Upper lobe of right lung (tissue), 1 donor: ENCODE results near the gene SLC36A1. TPM values are rescaled to one million over a fixed set of nuclear protein-coding genes. Genes with fewer than 3 reads are reported as not detected.
"Not testable (repeated sequence)": the region's sequence is repeated elsewhere in the genome, so short reads cannot be mapped to it uniquely, and the experiment has no call there.

Experiments used
- ATAC-seq: fragments of 200-7000 bp; cut with Tn5 transposase; one replicate; pipeline ENCODE4 v1.9.1; 2020; ENCODE audit warnings: mild to moderate bottlenecking, moderate library complexity
- DNase-seq: peaks from one replicate; pipeline ENCODE4 v3.0.0-alpha.2; 2020
- H3K27ac ChIP-seq: fragments of 200-600 bp; one replicate; pipeline ENCODE4 v1.8.0; 2022
- H3K27me3 ChIP-seq: fragments of 200-600 bp; one replicate; pipeline ENCODE4 v1.8.0; 2022; ENCODE audit warnings: mild to moderate bottlenecking
- H3K36me3 ChIP-seq: fragments of 200-600 bp; one replicate; pipeline ENCODE4 v1.8.0; 2022
- H3K4me1 ChIP-seq: fragments of 200-600 bp; one replicate; pipeline ENCODE4 v1.8.0; 2022
- H3K4me3 ChIP-seq: fragments of 200-600 bp; one replicate; pipeline ENCODE4 v1.8.0; 2022; ENCODE audit warnings: mild to moderate bottlenecking
- H3K9me3 ChIP-seq: fragments of 200-600 bp; one replicate; pipeline ENCODE4 v1.8.0; 2022
- CTCF ChIP-seq: fragments of 200-600 bp; IDR thresholded peaks from one replicate; pipeline ENCODE4 v1.8.0; 2022; ENCODE audit warnings: antibody characterized with exemption
- intact Hi-C: fragments of 100-400 bp; cut with DNase I; formaldehyde crosslinking; loops from one replicate; pipeline ENCODE4 v1.11.0; 2022
- total RNA-seq: library from RNA; stranded (reverse); fragmentation: NEBNext Ultra II Directional; extraction: Animal tissue kit (Norgen Biotek cat#: 25700); gene quantifications from one replicate; pipeline ENCODE4 v1.2.1, GENCODE V29; 2021
- donor health status: DM: no; HTN: yes; CAD: no; lungs with severe emphysema.

SLC36A1 gene
- total RNA-seq, 1 donor from 2014 or later, result 9.6 TPM

GRCh38 chr5:151414536-151414935 is 32.9 kb upstream of the SLC36A1 start:
- Histone ChIP-seq H3K4me3 (no peak overlapping the region), H3K27me3 (peaks cover 11% of the 10 kb centered on the region), H3K4me1 (no peaks in the 10 kb centered on the region), H3K36me3 (no peaks in the 10 kb centered on the region), H3K27ac (no peak overlapping the region), H3K9me3 (no peaks in the 10 kb centered on the region)
- intact Hi-C loops, result no loop called here
- no peak for ATAC-seq
- no peak for TF ChIP-seq CTCF
- DNase-seq, result no peak

GRCh38 chr5:151417712-151418111 is 29.7 kb upstream of the SLC36A1 start:
- no peak overlapping the region for H3K4me3 ChIP-seq
- H3K36me3 ChIP-seq, result no peaks in the 10 kb centered on the region
- peaks cover 6% of the 10 kb centered on the region for H3K27me3 ChIP-seq
- no peaks in the 10 kb centered on the region for H3K9me3 ChIP-seq
- TF ChIP-seq CTCF, result no peak
- DNase-seq, result no peak
- no peaks in the 10 kb centered on the region for H3K4me1 ChIP-seq
- ATAC-seq, result no peak
- intact Hi-C loops, result no loop called here
- no peak overlapping the region for H3K27ac ChIP-seq

DNA sequence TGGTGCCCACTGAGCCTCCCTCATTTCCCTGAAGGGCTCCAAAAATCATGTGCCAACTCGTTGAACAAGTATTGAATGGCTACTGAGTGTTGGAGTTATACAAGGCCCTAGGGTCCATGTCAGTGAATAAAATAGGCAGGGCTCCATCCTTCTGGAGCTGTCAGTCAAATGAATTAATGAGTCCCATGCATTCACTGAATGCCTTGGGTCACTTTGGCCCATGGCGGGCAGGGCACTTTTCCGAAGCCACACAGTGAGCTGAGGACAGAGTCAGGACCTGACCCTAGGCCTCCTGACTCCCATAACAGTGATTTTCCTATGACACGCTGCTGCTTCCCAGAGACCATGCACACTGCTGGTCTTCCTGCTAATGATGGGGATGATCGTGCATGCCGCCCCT is 27.3 kb upstream of the SLC36A1 start:
- Histone ChIP-seq H3K4me3 (no peak overlapping the region), H3K27me3 (peaks cover 5% of the 10 kb centered on the region), H3K4me1 (no peaks in the 10 kb centered on the region), H3K27ac (no peak overlapping the region), H3K9me3 (no peaks in the 10 kb centered on the region), H3K36me3 (no peaks in the 10 kb centered on the region)
- ATAC-seq (no peak), DNase-seq (no peak)
- no peak for TF ChIP-seq CTCF
- intact Hi-C loops, result no loop called here

DNA sequence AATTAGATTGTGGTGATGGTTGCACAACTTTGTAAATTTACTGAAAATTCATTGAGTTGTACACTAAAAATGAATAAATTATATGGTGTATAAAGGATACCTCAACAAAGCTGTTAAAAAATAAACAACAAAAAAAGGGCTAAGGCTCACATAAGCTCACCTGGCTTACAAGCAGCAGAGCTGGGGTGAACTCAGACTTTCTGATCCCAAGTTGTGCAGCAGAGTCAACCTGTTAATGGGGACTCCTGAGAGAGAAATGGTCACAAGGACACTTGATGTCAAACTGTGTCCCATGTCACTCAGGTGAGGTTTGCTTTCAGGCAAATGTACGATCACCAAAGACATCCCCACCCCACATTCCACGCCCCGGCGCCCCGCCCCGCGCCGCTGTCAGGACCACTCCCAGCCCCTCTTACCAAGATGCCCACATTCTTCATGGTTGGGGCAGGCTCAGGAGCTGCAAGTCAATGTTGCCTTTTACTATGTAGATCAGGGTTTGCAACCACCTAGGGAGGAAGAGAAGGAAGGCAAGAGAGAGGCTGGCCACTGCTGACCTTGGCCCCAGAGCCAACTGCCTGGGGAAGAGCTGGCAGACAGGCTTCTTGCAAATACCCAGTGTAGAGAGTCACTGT is 22.4 kb upstream of the SLC36A1 start:
- no peak for DNase-seq
- Histone ChIP-seq H3K4me1 (no peaks in the 10 kb centered on the region), H3K36me3 (no peaks in the 10 kb centered on the region), H3K9me3 (no peaks in the 10 kb centered on the region), H3K27me3 (peaks cover 5% of the 10 kb centered on the region), H3K27ac (no peak overlapping the region), H3K4me3 (no peak overlapping the region)
- no peak for TF ChIP-seq CTCF
- intact Hi-C loops, result no loop called here
- ATAC-seq, result no peak

DNA sequence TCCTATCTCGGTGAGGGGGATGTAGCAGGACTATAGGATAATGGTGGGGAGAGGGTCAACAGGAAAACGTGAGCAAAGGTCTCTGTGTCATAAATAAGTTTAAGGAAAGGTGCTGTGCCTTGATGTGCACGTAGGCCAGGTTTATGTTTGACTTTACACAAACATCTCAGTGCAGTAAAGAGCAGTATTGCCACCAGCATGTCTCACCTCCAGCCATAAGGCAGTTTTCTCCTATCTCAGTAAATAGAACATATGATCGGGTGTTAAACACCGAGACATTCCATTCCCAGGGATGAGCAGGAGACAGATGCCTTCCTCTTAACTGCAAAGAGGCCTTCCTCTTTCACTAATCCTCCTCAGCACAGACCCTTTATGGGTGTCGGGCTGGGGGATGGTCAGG is 21.1 kb upstream of the SLC36A1 start:
- H3K27ac ChIP-seq, H3K27me3 ChIP-seq, intact Hi-C loops, ATAC-seq, H3K36me3 ChIP-seq, H3K4me1 ChIP-seq, H3K9me3 ChIP-seq, DNase-seq, H3K4me3 ChIP-seq: not testable (repeated sequence)

DNA sequence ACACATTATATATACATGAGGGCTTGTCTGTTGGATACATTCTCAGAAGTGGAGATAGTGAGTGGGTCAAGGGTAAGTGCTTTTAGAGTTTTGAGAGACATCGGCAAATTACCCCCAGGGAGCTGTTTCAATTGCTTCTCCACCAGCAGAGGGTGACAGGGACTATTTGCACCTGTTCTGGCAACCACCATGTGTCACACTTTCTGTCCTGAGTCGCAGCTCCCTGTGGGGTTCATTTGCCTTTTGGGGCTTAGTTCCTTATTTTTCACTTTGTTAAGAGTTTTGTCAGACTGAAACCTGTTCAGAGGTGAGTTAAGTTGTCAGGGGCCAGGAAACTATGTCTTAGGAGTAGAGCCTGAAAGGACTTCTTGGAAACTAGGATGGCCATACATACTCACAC is 20.1 kb upstream of the SLC36A1 start:
- TF ChIP-seq CTCF, result no peak
- Histone ChIP-seq H3K4me3 (no peak overlapping the region), H3K27ac (no peak overlapping the region), H3K4me1 (no peaks in the 10 kb centered on the region), H3K27me3 (peaks cover 5% of the 10 kb centered on the region), H3K9me3 (no peaks in the 10 kb centered on the region), H3K36me3 (no peaks in the 10 kb centered on the region)
- DNase-seq (no peak), ATAC-seq (no peak)
- intact Hi-C loops, result no loop called here
